CD4-positive, alpha-beta T cell treated with Interleukin-12 subunit alpha and Interleukin-12 subunit beta, for 1 hour (primary cell): ENCODE data around the gene OTP.

ENCODE experiments used
- DNase-seq: peaks from one replicate; pipeline ENCODE4 v3.0.0-alpha.2; 2020

OTP gene

GRCh38 chr5:77637998-77638762, at the start of gene OTP:
OTP (minus strand) TSS chr5:77638713; CDS start chr5:77638549, 164 bp downstream.
- no peak for DNase-seq

DNA sequence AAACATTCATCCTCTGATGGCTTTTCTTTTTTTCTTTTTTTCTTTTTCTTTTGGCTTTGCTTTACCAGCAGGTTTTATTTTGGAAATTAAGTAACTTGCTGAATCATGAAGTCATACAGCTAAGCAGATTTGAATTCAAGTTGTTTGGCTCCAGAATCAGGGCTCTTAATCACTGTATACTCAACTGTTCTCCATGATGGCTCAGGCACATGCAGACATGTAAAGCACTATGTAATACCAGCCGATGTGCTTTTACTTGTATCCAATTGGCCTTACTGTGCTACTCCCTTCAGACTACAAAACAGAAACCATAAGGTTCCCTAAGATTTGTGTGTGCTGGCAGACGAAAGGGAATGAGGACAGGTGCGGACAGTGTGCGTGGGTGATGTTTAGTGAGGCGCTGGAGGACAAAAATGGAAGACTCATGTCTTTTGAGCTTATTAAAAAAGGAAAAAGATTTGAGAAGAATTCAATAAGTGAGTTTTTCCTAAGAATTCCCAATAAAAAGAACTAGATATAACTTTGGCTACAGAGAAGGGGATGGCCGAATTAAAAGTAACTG, 44.7 kb upstream of the OTP start:
- DNase-seq, result no peak

- DNase-seq, result no peak
These were observed 32.0 kb upstream of the OTP start for GRCh38 chr5:77670526-77670925.

DNA sequence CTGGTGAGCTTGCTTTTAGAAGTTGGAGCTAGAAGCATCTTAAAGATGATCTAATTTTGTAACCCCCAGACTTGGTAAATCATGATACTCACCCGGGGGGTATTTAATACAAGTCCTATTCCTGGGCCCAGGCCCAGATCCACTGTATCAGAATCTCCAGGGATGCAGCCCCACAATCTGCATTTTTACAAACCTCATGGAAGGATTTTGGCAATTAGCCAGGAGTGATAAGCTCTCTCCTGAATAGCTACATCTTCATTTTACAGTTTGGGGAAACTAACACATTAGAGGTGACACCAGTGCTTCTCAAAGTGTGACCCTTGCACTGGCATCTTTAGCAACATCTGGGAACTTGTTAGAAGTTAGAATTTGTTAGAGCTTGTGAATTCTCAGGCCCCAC, 31.2 kb upstream of the OTP start:
- DNase-seq, result no peak

GRCh38 chr5:77663090-77663863, 24.8 kb upstream of the OTP start:
- DNase-seq, result no peak

DNA sequence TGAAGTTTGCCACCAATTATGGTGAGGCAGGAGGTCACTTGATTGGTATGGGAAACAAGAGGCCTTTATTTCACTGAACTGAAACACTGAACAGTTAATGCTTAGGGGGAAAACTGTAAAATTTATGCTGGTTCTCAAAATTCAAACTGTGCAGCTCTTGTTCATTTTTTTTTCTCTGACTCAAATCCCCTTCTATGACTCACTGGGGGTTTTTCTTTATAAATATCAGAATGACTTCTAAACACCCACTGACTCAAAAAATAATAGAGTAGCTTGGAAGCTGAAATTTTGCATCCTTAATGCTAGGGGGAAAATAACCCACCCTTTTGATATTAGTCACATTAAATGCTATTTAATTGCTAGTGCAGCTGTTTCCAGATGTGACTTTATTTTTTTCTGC, 24.1 kb upstream of the OTP start:
- DNase-seq, result no peak

DNA sequence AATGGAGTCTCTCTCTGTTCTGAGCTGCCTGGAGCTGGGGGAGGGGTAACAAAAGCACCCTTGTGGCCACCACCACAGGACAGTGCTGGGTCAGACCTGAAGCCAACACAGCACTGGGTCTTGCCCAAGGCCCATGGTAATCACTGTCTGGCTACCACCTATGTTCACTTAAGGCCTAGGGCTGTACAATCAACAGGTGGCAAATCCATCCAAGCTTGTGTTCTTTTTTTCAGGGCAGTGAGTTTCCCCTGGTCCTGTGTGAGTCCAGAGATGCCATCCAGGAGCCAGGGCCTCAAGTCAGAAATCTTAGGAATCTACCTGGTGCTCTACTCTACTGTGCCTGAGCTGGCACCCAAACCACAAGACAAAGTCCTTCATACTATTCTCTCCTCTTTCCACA, 20.1 kb upstream of the OTP start:
- no peak for DNase-seq

- DNase-seq, result no peak
These were observed 12.8 kb upstream of the OTP start for GRCh38 chr5:77651343-77651742.

GRCh38 chr5:77650686-77651085, 12.2 kb upstream of the OTP start:
- no peak for DNase-seq

DNA sequence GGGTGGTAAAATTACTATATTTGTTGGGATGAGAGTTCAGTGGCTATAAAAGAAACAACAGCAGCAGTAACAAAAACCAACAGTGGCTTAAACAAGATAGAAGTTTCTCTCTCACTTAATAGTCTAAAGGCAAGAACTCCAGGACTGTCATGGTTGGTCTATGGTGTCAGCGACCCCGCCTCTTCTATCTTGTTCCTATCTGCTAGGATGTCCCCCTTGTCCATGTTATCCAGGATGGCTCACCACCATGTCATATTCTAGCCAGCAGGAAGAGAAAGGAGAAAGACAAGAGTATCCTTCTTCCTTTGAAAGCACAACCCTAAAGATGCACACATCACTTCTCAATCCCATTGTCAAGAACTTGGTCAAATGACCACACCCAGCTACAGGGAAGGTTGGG, 11.3 kb upstream of the OTP start:
- no peak for DNase-seq

DNA sequence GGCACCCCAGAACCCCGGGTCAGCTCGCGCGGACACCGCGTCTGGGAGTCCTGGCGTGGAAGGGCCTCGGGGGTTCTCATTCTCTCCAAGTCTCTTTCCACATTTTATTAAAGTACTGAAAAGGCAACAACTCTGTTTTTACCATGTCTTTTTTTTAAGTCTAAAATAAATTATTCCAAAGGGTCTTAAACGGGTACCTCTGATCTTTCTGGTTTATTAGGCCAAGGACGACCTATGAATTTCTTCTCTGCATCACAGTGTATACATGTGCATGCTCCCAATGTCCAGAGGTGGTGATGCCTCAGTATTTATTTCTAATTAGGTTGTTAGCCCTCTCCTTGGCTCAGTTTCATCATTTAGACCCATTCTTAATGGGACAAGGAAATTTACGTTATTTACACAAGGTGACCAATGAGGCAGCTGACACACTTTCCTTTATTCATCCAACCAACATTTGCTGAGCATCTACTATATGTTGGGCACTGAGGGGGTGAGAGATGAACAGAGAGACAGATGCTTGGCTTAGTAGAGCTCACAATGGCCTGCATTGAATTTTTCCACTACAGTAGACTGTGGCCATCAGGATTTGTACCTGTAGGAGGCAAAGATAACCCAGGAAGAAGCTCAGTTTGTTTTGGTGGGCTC, 7.6 kb upstream of the OTP start:
- no peak for DNase-seq

GRCh38 chr5:77645158-77645994, 6.9 kb upstream of the OTP start:
- peak; percentile 29 for DNase-seq

- DNase-seq, result no peak
These were observed 6.1 kb upstream of the OTP start for GRCh38 chr5:77644371-77645157.

DNA sequence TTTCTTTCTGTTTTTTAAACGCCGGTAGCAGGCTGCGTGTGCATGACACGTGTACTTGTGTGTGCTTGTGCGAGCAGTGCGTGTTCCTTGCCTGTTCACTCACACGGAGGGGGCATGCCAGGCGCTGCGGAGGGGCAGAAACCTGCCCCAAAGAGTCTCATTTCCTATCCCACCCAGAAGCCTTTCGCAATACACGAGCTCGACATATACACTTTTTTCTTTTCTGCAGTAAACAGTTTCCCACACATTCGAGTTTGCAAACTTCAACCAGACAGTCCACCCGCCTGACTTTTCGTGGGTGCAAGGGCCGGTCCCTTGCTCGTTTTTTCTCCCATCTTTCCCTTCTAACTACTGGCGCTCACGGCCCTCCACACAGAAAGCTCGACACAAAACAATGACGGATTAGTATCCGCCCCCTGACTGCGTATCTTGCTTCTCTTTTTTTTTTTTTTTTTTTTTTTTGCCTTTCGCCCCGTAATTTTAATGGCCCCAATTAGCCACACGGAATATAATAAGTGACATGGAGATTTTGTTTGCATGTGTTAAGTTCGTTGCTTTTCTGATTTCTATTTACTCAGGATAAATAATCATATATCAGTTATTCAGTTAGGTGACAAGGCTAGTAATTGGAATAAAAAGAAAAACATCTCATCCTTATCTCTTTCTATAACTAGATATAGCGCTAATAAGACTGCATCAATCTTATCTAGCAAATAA, 5.3 kb upstream of the OTP start:
- DNase-seq, result no peak

GRCh38 chr5:77642738-77643653, 4.5 kb upstream of the OTP start:
- no peak for DNase-seq

DNA sequence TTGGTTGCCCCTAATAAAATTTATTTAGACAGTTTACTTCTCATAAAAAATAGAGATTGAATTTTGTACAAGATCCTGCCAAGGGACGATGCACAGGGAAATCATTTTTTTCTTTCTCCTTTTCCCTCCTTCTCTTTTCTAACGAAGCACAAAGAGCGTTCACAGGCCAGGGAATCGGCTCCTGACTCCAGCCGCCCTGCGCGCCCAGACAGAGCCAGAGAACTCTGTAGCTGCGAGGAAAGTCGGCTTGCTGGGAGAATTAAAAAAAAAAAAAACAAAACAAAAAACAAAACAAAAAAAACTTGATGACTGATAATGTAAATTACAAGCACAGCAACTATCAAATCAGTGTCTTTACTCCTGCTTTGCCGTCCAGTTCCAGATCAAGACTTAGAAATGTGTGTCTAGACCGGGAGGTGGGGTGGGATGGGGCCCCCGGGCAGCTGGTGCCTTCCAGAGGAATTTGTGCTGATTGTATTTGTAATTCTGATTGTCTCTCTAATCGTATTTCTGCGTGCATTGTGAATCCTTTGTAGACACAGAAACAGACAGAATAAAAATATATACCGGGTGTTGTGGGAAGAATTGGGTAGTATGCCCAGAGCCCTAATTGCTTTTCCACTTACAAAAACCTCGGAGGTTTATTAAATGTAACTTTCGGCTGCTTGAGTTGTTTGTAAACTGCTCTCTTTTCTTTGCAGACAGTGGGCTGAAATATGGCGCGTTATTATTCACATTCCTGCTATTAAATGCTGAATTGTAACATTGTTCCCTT, 3.6 kb upstream of the OTP start:
- no peak for DNase-seq

GRCh38 chr5:77641397-77641943, 3.0 kb upstream of the OTP start:
- DNase-seq, result no peak

DNA sequence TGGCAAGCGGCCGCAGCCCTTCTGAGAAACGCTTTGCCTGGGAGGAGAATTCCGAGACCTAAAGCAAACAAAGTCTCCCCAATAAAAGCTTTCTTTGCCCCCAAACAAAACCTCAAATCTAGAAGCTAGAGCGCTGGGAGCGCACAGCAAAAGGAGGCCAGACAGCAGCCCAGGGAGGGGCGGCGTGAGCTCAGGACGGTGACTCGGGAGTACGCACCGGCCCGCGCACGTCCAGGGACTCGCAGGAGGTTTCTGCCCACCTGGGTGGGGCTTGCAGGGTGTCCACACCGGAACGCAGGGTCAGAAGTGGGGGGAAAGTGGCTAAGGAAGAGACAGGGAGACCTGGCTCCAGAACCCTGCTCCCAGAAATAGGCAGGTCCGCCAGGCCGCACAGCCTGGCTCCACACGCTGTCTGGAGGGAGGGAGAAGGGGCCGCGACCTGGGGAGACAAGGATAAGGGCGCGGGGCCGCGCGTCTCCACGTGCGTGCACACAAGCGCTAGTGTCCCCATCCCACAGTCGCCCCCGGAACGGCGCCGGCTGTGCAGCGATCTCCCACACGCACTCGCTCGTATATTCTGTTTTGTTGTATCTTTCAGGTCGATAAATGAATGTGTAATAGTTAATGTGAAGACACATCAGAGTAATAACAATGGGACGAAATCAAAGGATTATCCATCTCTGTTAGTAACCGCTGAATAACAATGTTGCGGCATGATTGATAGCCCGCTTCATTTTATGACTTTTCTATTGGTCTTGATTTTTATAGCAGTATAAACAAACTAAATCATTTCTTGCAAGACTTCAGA, 2.3 kb upstream of the OTP start:
- no peak for DNase-seq
